K562 (cell line): Measurements from ENCODE around the gene NKAPL. TPM values are rescaled to one million over a fixed set of nuclear protein-coding genes. Genes with fewer than 3 reads are reported as not detected.

Experiments
- BHLHE40 ChIP-seq: IDR thresholded peaks from 2 replicates; pipeline ENCODE4 v1.6.1; 2011; ENCODE audit warnings: low read length, improper control_type of control experiment
- CBFA2T3 ChIP-seq: fragments of 450-650 bp; IDR thresholded peaks from 2 replicates; pipeline ENCODE4 v1.6.1; 2017
- FOXA3 ChIP-seq, 2 experiments: fragments of 450-650 bp in 1 of 2; sonication (generic) in 1 of 2; formaldehyde crosslinking; IDR thresholded peaks in 1 of 2; conservative IDR thresholded peaks in 1 of 2; 2 replicates each; pipeline versions ENCODE4 v1.4.0 to v1.8.0; 2020 to 2022; ENCODE audit warnings: mild to moderate bottlenecking in 2 of 2, missing genetic modification reagents in 1 of 2
- KLF16 ChIP-seq: IDR thresholded peaks from 2 replicates; pipeline ENCODE4 v1.6.1; 2016; ENCODE audit warnings: antibody characterized with exemption
- MAFG ChIP-seq: fragments of 450-650 bp; conservative IDR thresholded peaks from 2 replicates; pipeline ENCODE4 v1.6.1; 2016; ENCODE audit warnings: missing genetic modification characterization, missing compliant biosample characterization
- MTA1 ChIP-seq: fragments of 450-650 bp; IDR thresholded peaks from 2 replicates; pipeline ENCODE4 v1.6.1; 2017; ENCODE audit warnings: borderline replicate concordance
- MYC ChIP-seq, 2 experiments: fragments of 250-450 bp in 1 of 2; sonication (Bioruptor Pico) in 1 of 2; IDR thresholded peaks; 2 replicates each; pipeline versions ENCODE4 v1.5.1 to v1.6.1; 2012 to 2021; ENCODE audit warnings: low read depth in 2 of 2, borderline replicate concordance in 1 of 2, improper control_type of control experiment in 1 of 2, low read length in 1 of 2, mild to moderate bottlenecking in 1 of 2, moderate library complexity in 1 of 2
- PHF20 ChIP-seq: fragments of 450-650 bp; IDR thresholded peaks from 2 replicates; pipeline ENCODE4 v1.6.1; 2018; ENCODE audit not compliant: partially characterized antibody
- POLR2AphosphoS5 ChIP-seq: IDR thresholded peaks from 2 replicates; pipeline ENCODE4 v1.6.1; 2011; ENCODE audit warnings: mild to moderate bottlenecking, low read depth, low read length, moderate library complexity; ENCODE audit not compliant: control insufficient read depth, insufficient read depth
- PURB ChIP-seq: sonication (generic); formaldehyde crosslinking; IDR thresholded peaks from 2 replicates; pipeline ENCODE4 v1.9.0; 2021; ENCODE audit warnings: low read depth, mild to moderate bottlenecking, missing genetic modification reagents
- RCOR1 ChIP-seq, 2 experiments: IDR thresholded peaks; 2 replicates each; pipeline ENCODE4 v1.6.1; 2012; ENCODE audit warnings: low read depth in 2 of 2, low read length in 2 of 2, borderline replicate concordance in 1 of 2, improper control_type of control experiment in 1 of 2
- RREB1 ChIP-seq: fragments of 250-450 bp; sonication (Bioruptor Pico); IDR thresholded peaks from 2 replicates; pipeline ENCODE4 v1.4.0; 2020
- ZFPM2 ChIP-seq: fragments of 250-450 bp; sonication (Bioruptor Pico); IDR thresholded peaks from 2 replicates; pipeline ENCODE4 v1.5.1; 2022; ENCODE audit warnings: mild to moderate bottlenecking
- ZKSCAN3 ChIP-seq: fragments of 250-450 bp; sonication (Bioruptor Pico); IDR thresholded peaks from 2 replicates; pipeline ENCODE4 v1.4.0; 2020
- ZNF449 ChIP-seq: fragments of 250-450 bp; sonication (Bioruptor Pico); IDR thresholded peaks from 2 replicates; pipeline ENCODE4 v1.8.0; 2022; ENCODE audit warnings: moderate library complexity, mild to moderate bottlenecking, inconsistent platforms
- polyA plus RNA-seq, 8 experiments: library from polyadenylated mRNA; depleted of rRNA in 4 of 8; stranded (reverse) in 5 of 8; unstranded in 3 of 8; fragments of >200 nt; fragmentation: Nextera tagmentation in 2 of 8; fragmentation: Illumina TruSeq in 1 of 8; extraction: Ambion mirVana in 2 of 8; extraction: Trizol in 1 of 8; gene quantifications; 2 replicates each; pipeline versions ENCODE4 v1.2.1 to v1.2.3, GENCODE V29; 2011 to 2014; ENCODE audit warnings: inconsistent platforms in 1 of 8, missing spikeins in 1 of 8
- total RNA-seq, 7 experiments: library from RNA; depleted of rRNA in 6 of 7; stranded (reverse); fragments of >200 nt in 6 of 7; fragmentation: Illumina TruSeq in 2 of 7; extraction: Trizol in 2 of 7; gene quantifications; 2 replicates each; pipeline versions ENCODE4 v1.2.1 to v1.2.3, GENCODE V29; 2011 to 2021; ENCODE audit warnings: low replicate concordance in 1 of 7
- TF ChIP-seq, protein P1 (sequence below): fragments of 450-650 bp; IDR thresholded peaks from 2 replicates; pipeline ENCODE4 v1.6.1; 2016; ENCODE audit warnings: antibody characterized with exemption

Gene NKAPL
- total and polyA plus RNA-seq, 9 of the 15 experiments (the other 6 are each of a cell fraction or from before 2014, with no cell fraction given) = not detected

DNA sequence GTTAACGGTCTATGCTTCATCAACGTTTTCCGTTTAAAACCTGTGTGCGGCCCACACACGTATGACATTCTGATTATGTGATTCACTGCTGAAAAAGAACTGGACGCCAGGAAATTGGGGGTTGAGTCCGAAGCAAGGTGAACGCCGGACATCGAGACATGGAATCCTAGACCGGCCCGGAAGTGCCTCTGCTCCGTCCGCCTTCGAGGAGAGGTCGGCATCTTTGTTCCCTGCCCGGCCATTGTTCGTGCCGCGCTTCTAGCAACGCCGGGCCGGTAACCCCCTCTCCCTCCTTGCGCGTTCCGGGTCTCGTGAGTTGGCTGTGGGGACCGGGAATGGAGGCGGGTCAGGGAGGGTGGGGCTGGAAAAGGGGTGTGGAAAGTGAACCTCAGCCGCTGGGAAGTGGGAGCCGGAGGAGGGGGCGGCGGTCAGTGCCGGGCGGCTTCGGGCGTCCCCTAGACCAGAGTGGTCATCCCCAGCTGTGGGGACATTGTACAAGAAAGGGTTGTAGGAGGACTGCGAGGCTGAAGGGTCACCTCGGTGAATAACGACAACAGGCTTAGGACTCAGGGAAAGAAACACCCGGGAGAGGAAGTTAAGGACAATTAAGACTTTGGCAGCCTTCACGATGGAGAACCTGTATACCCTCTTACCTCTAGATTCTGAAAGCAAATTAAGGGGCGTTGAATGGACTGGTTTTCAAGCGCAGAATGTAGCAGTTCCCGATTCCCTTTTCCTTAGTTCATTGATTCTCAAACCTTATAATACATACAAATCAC lies 33.9 kb upstream of the NKAPL start, which contains the start of gene ZSCAN9 (continued):
- TF ChIP-seq, protein P1, sequence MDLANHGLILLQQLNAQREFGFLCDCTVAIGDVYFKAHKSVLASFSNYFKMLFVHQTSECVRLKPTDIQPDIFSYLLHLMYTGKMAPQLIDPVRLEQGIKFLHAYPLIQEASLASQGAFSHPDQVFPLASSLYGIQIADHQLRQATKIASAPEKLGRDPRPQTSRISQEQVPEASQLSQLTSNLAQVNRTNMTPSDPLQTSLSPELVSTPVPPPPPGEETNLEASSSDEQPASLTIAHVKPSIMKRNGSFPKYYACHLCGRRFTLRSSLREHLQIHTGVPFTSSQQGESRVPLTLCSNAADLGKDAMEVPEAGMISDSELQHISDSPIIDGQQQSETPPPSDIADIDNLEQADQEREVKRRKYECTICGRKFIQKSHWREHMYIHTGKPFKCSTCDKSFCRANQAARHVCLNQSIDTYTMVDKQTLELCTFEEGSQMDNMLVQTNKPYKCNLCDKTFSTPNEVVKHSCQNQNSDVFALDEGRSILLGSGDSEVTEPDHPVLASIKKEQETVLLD = peak; percentile 69
- peak in 1 of 2 experiments; percentile 40; a peak in 1 of 4 replicates for TF ChIP-seq FOXA3 (CRISPR knock-in tag; conservative IDR thresholded peaks at IDR 0.05 in 1 of 2, IDR thresholded peaks at IDR 0.05 in 1 of 2)
- TF ChIP-seq CBFA2T3 = peak; percentile 15; the same call in 1 of the 2 replicates
- TF ChIP-seq POLR2AphosphoS5 = peak; percentile 89
- no peak for TF ChIP-seq ZKSCAN3 (CRISPR knock-in tag)
- 0 out of 2 replicates have a peak, but pooled peaks have one; percentile 77 for TF ChIP-seq RREB1 (CRISPR knock-in tag)
- peak; percentile 95 for TF ChIP-seq PHF20
- peak; percentile 89 for TF ChIP-seq MYC (IDR thresholded peaks at IDR 0.05; ENCODE audit: low read depth, low read length)
- TF ChIP-seq MYC (CRISPR knock-in tag; IDR thresholded peaks at IDR 0.05; ENCODE audit: borderline replicate concordance, low read depth) = 0 out of 2 replicates have a peak, but pooled peaks have one; percentile 29
- no peak for TF ChIP-seq MAFG
- 0 out of 2 replicates have a peak, but pooled peaks have one; percentile 6 for TF ChIP-seq KLF16
- TF ChIP-seq ZNF449 (CRISPR knock-in tag) = no peak
- TF ChIP-seq RCOR1 (IDR thresholded peaks at IDR 0.05; ENCODE audit: borderline replicate concordance in 1 of 2, low read depth in 2 of 2, low read length in 2 of 2) = peak; percentile 30 to 88; a peak in 3 of 4 replicates
- TF ChIP-seq MTA1 = peak; percentile 77
- no peak for TF ChIP-seq ZFPM2 (CRISPR knock-in tag)
- peak; percentile 95 for TF ChIP-seq BHLHE40
- TF ChIP-seq PURB (CRISPR knock-in tag) = no peak
